ENCODE results near the gene ATP1A4.

ATP1A4 gene

DNA sequence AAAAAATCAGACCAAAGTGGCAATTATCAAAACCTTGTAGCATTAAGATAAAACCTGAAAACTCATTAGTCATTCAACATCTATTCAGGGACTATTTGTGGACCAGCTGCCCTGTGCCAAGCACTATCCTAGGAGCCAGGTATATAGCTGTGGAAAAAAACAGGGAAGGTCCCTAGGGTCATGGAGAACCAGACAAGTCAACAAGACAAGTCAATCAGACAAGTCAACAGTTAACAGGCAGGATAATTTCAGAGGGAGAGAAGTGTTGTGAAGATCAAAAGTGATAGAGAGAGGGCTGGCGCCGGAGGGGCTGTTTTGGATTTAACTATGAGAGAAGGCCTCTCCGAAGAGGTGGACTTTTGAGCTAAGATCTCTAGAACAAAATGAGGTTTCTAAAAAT is 3.3 kb upstream of the ATP1A4 start:
- DNase-seq = no peak

DNA sequence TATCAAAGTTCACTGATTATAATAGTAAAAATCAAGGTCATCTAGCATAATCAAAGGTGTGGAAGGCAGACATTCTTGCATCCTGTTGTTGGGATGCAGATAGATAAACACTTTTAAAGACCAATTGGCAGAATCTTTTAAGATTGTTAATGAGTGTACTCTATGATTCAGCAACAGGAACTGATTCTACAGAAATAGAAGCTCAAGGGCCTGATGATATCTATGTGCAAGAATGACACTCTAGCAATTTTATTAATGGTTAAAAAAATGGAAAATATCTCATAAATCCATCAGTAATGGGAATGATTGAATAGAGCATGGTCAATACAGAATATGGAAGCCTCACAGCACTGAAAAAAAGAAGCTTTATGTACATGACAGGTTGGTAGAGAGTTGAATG is 2.2 kb upstream of the ATP1A4 start:
- DNase-seq = peak; percentile 25

- DNase-seq = peak; percentile 64
These were observed 1.7 kb upstream of the ATP1A4 start for GRCh38 chr1:160149716-160150115.

DNA sequence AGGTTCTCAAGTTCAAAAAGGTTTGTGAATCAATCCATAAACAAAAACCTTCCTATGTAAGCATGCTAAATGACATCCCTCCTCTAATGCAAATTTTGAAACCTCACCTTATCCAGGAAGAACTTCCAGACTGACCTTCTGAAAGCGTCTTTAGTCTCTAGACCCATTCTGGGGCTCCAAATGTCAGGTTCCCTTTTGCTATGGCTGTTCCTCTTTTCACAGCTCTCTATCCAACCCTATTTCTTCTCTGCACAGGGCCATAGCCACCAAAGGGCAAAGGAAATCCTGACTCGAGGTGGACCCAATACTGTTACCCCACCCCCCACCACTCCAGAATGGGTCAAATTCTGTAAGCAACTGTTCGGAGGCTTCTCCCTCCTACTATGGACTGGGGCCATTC is 3.4 kb downstream of the ATP1A4 start:
- no peak for DNase-seq

GRCh38 chr1:160156361-160156760 is 5.0 kb downstream of the ATP1A4 start:
- DNase-seq = no peak

GRCh38 chr1:160157174-160157573 is 5.8 kb downstream of the ATP1A4 start:
- no peak for DNase-seq

DNA sequence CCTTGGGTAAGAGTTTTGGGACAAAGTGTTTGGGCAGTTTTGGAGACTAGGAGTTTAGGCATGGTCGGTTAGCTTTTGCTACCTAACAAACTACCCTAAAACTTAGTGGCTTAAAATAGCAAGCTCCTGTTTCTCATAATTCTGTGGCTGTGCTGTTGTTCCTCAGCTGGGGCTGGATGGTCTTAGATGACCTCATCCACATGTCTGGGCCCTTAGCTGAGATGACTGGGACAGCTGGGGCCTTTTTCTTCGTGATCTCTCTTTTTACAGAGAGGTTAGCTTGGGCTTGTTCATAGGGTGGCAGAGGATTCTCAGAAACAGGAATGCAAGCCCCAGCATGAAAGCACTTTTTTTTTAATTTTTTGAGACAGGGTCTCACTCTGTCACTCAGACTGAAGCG is 6.6 kb downstream of the ATP1A4 start:
- DNase-seq = no peak

DNA sequence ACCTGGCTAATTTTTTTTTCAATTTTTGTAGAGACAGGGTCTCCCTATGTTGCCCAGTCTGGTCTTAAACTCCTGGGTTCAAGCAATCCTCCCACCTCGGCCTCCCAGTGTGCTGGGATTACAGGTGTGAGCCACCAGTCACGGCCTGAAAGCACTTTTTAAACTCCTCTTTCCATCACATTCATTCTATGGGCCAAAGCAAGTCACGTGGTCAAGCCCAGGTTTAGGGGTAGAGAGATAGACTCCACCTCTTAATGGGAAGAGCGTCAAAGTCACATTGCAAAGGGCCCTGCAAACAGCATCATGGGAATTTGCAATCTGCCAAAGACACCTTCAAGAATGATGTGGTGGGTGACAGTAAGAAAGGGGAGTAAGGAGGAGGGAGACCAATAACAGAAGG is 7.1 kb downstream of the ATP1A4 start:
- no peak for DNase-seq

DNA sequence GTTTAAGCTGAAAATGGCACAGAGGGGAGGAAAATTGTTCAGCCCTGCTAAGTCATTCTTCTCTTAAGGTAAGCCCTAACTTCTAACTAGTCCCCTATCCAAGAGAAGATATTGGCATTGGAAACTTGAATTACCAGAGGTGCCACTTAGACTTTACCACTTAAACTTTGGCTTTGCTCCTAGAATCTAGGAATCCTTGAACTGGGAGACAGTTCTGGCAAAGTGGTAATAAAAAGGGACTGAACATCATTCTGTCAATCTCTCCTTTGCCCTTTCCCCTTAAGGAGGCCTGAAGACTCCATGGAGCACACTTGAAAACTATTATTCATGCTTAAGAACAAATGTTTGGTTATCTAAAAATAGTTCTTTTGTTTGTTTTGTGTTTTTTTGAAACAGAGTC is 8.4 kb downstream of the ATP1A4 start:
- peak; percentile 4 for DNase-seq

GRCh38 chr1:160161965-160162705 is 10.7 kb downstream of the ATP1A4 start:
- peak; percentile 10 for DNase-seq

- no peak for DNase-seq
These were observed 11.5 kb downstream of the ATP1A4 start for GRCh38 chr1:160162931-160163330.

GRCh38 chr1:160163615-160164014 is 12.2 kb downstream of the ATP1A4 start:
- peak; percentile 41 for DNase-seq

GRCh38 chr1:160164121-160164520 is 12.7 kb downstream of the ATP1A4 start:
- no peak for DNase-seq

- DNase-seq = no peak
These were observed 14.9 kb downstream of the ATP1A4 start for GRCh38 chr1:160166166-160166868.

DNA sequence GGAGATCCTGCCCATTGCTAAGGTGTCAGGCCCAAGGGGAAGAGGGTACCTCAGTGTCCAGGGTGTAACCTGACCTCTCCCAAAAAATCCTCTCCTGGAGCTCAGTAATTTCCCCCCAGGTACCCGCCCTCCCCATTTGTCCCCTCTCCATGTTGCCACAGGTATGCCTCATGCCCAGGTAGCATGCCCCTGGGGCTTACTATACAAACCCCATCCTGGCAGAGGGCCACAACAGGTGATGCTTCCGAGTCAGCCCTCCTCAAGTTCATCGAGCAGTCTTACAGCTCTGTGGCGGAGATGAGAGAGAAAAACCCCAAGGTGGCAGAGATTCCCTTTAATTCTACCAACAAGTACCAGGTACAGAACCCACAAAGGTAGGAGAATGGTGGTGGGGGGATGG is 15.7 kb downstream of the ATP1A4 start:
- DNase-seq = no peak

DNA sequence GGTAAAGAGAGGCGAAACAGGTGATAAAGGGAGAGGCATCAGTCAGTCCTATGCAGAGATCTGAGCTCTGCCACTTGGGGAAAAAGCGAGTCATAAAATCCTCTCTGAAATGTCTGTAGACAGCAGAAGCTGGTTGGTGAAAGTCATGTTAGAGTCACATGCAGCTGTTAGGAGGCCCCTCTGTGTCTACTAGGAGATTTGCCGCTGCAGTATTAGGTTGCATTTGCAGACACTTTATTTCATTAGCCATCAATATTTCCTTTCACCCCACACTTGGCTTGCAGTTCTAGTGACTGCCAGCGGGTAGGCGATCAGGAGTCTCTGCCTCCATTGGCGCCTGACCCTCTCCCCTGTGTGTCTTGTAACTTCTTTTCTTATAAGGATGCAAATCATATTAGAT is 16.2 kb downstream of the ATP1A4 start:
- peak; percentile 49 for DNase-seq

GRCh38 chr1:160168016-160168415 is 16.6 kb downstream of the ATP1A4 start:
- DNase-seq = no peak

DNA sequence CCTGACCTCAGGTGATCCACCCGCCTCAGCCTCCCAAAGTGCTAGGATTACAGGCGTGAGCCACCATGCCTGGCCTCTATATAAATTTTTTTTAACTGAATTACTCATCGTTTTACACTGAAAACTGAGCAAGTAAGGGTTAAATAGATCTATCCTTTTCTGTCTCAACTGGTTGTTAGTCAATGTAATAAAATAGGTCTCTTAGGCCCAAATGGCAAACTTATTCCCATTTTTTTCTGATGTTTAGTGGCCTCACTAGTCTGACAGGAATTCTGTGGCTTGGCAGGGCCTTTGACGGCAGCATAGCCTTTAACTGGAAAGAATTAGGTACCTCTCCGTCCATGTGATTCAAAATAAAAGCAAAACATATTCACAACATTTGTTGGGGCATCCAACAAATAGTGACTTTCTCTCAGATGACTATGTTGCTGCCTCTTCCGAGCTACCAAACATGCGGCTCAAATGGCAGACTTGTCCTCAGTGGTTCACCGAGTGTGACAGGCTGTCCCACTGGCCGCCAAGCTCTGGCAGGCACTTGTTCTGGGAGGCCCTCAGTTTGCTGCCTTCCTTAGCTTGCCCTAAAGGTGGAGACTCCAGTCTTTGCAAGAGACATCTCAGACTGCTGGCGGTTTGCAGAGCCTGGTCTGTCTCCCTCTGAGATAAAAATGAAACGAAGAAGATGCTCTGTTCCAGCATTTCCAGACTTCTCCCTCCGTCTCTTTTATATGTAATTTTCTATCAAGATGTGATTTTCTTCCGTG is 17.4 kb downstream of the ATP1A4 start:
- no peak for DNase-seq

GRCh38 chr1:160169553-160170399 is 18.4 kb downstream of the ATP1A4 start:
- DNase-seq = no peak

GRCh38 chr1:160171354-160171753 is 20.0 kb downstream of the ATP1A4 start:
- peak; percentile 65 for DNase-seq

- DNase-seq = no peak
These were observed 20.6 kb downstream of the ATP1A4 start for GRCh38 chr1:160171980-160172379.

- DNase-seq = no peak
These were observed 25.8 kb downstream of the ATP1A4 start for GRCh38 chr1:160177231-160177630.

- no peak for DNase-seq
These were observed 26.3 kb downstream of the ATP1A4 start for GRCh38 chr1:160177667-160178066.
